Daoy (cell line): ENCODE data around the gene EPB41L1. TPM values are rescaled to one million over a fixed set of nuclear protein-coding genes. Genes with fewer than 3 reads are reported as not detected.

Experiments
- DNase-seq: peaks from one replicate; pipeline ENCODE4 v3.0.0-alpha.2; 2015; ENCODE audit warnings: low read depth
- total RNA-seq: library from RNA; depleted of rRNA; stranded (reverse); fragments of >200 nt; shearing (Covaris generic); gene quantifications from 2 replicates; pipeline ENCODE4 v1.2.3, GENCODE V29; 2014; rRNA removed

Gene EPB41L1
- total RNA-seq, 1 experiment from 2014 or later = 8.5 TPM

- no peak for DNase-seq
Measured at GRCh38 chr20:36279776-36280175, 125.2 kb downstream of the EPB41L1 start.

- no peak for DNase-seq
Measured at GRCh38 chr20:36281785-36282380, 127.3 kb downstream of the EPB41L1 start.

Other genes starting within 250 kb of the EPB41L1 start
- gene SCAND1, start 200.2 kb upstream of the EPB41L1 start, total RNA-seq = 81.1 and 93.9 TPM in 2 replicates
- 3.5 and 8.1 TPM in 2 replicates for gene CNBD2, start 186.2 kb upstream of the EPB41L1 start, total RNA-seq
- 21.6 and 27.1 TPM in 2 replicates for gene AAR2, start 81.7 kb downstream of the EPB41L1 start, total RNA-seq
- gene DLGAP4, start 151.6 kb downstream of the EPB41L1 start, total RNA-seq = 12.9 and 17.2 TPM in 2 replicates